ENCODE results near the gene AKAP12. TPM values are rescaled to one million over a fixed set of nuclear protein-coding genes. Genes with fewer than 3 reads are reported as not detected.

Gene AKAP12
- total and polyA plus RNA-seq, 2 donors (not counting 1 experiment from before 2014, with no cell fraction given): 0.04 to 0.22 TPM

DNA sequence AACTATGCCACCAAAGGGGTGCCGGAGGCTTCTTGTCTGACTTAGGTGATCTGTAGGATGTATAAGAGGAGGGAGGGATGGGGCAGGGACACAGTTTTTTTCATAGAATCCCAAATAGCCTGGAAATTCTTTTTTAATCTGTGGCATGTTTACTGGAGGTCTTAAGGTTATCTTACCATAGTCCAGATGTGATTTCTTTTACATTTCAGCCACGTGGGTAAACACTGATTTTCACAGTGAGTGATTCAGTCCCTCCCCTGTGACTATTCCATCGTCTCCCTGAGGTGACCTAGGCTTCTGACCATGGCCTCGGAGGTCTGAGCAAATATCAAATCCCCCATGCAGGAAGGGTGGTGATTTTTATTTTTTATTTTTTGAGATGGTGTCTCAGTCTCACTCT is 67.7 kb downstream of the AKAP12 start:
- TF ChIP-seq EZH2 (IDR thresholded peaks at IDR 0.05; ENCODE audit: borderline replicate concordance, insufficient read depth, low read depth, low read length, poor library complexity, severe bottlenecking): no peak
- TF ChIP-seq CTCF (IDR thresholded peaks at IDR 0.05): no peak
- CTCF ChIA-PET: no interaction called here
- 89% methylated on average over 3 of the region's 4 CpGs for WGBS (ENCODE audit: insufficient coverage)
- no peak overlapping the region for H3K27ac ChIP-seq (ENCODE audit: low read length in 2 of 2)
- no peaks in the 10 kb centered on the region for H3K36me3 ChIP-seq (replicated peaks in 1 of 2; ENCODE audit: control extremely low read depth in 1 of 2, control insufficient read depth in 1 of 2, extremely low read depth in 1 of 2, insufficient read depth in 2 of 2, low read length in 1 of 2)
- no peak overlapping the region for H3K9ac ChIP-seq (ENCODE audit: low read length)
- H3K27me3 ChIP-seq (replicated peaks in 1 of 4; ENCODE audit: control extremely low read depth in 1 of 4, control insufficient read depth in 3 of 4, insufficient read depth in 4 of 4, low read length in 3 of 4): no peaks in the 10 kb centered on the region
- intact Hi-C loops (cut with micrococcal nuclease): no loop called here
- no peaks in the 10 kb centered on the region for H4K20me1 ChIP-seq (ENCODE audit: control insufficient read depth, insufficient read depth, low read length, poor library complexity, severe bottlenecking)
- no peak overlapping the region for H2AFZ ChIP-seq (ENCODE audit: insufficient read depth, low read depth, low read length, poor library complexity, severe bottlenecking)
- H3K4me2 ChIP-seq (replicated peaks; ENCODE audit: low read depth, low read length, poor library complexity, severe bottlenecking): no peak overlapping the region
- no peaks in the 10 kb centered on the region for H3K79me2 ChIP-seq (ENCODE audit: control insufficient read depth, insufficient read depth, low read length)
- DNase-seq (no peak), ATAC-seq (ENCODE audit: low read depth) (no peak)
- Mint-ChIP-seq H3K27ac (no peak overlapping the region), H3K4me3 (no peak overlapping the region), H3K27me3 (peaks cover 5% of the 10 kb centered on the region), H3K4me1 (no peaks in the 10 kb centered on the region), H3K9me3 (ENCODE audit: insufficient read depth) (no peaks in the 10 kb centered on the region)
- no peak overlapping the region for H3K4me3 ChIP-seq (ENCODE audit: control extremely low read depth in 1 of 5, extremely low read depth in 1 of 5, insufficient read depth in 1 of 5, low read depth in 2 of 5, low read length in 4 of 5)
- no peaks in the 10 kb centered on the region for H3K4me1 ChIP-seq (ENCODE audit: control insufficient read depth in 2 of 2, insufficient read depth in 2 of 2, low read length in 2 of 2)
- POLR2A ChIA-PET: no interaction called here
- no peaks in the 10 kb centered on the region for H3K9me3 ChIP-seq (ENCODE audit: control extremely low read depth in 1 of 3, control insufficient read depth in 2 of 3, insufficient read depth in 1 of 3, low read length in 2 of 3)

DNA sequence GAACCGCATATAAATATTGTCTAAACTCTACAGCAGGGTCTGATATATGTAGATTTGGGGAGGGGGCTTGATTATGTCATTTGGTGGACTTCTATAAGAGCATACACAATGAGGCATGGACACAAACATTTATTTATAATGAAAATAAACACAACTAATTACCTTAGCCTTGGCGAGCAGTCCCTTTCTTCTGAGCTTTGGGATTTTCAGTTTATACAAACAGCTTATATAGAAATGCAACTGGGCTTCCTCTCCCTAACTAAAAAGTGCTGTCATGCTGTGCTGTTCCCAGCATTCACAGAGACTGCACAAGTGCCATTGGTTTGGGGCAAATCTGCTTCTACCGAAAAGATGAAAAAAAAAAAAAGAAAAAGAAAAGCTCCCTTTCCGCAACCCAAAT is 69.9 kb downstream of the AKAP12 start:
- Mint-ChIP-seq H3K27ac (no peak overlapping the region), H3K4me1 (no peaks in the 10 kb centered on the region), H3K9me3 (ENCODE audit: insufficient read depth) (no peaks in the 10 kb centered on the region), H3K4me3 (no peak overlapping the region), H3K27me3 (peaks cover 5% of the 10 kb centered on the region)
- Histone ChIP-seq H4K20me1 (ENCODE audit: control insufficient read depth, insufficient read depth, low read length, poor library complexity, severe bottlenecking) (no peaks in the 10 kb centered on the region), H3K79me2 (ENCODE audit: control insufficient read depth, insufficient read depth, low read length) (no peaks in the 10 kb centered on the region), H3K9me3 (ENCODE audit: control extremely low read depth in 1 of 3, control insufficient read depth in 2 of 3, insufficient read depth in 1 of 3, low read length in 2 of 3) (peaks cover 0 to 2% (median 0%) of the 10 kb centered on the region in 3 donors), H3K36me3 (replicated peaks in 1 of 2; ENCODE audit: control extremely low read depth in 1 of 2, control insufficient read depth in 1 of 2, extremely low read depth in 1 of 2, insufficient read depth in 2 of 2, low read length in 1 of 2) (no peaks in the 10 kb centered on the region), H2AFZ (ENCODE audit: insufficient read depth, low read depth, low read length, poor library complexity, severe bottlenecking) (no peak overlapping the region), H3K4me3 (ENCODE audit: control extremely low read depth in 1 of 5, extremely low read depth in 1 of 5, insufficient read depth in 1 of 5, low read depth in 2 of 5, low read length in 4 of 5) (no peak overlapping the region), H3K27ac (ENCODE audit: low read length in 2 of 2) (no peak overlapping the region), H3K4me2 (replicated peaks; ENCODE audit: low read depth, low read length, poor library complexity, severe bottlenecking) (no peak overlapping the region), H3K4me1 (ENCODE audit: control insufficient read depth in 2 of 2, insufficient read depth in 2 of 2, low read length in 2 of 2) (no peaks in the 10 kb centered on the region), H3K9ac (ENCODE audit: low read length) (no peak overlapping the region), H3K27me3 (replicated peaks in 1 of 4; ENCODE audit: control extremely low read depth in 1 of 4, control insufficient read depth in 3 of 4, insufficient read depth in 4 of 4, low read length in 3 of 4) (no peaks in the 10 kb centered on the region)
- no peak for ATAC-seq (ENCODE audit: low read depth)
- no peak for TF ChIP-seq CTCF (IDR thresholded peaks at IDR 0.05)
- no peak for TF ChIP-seq EZH2 (IDR thresholded peaks at IDR 0.05; ENCODE audit: borderline replicate concordance, insufficient read depth, low read depth, low read length, poor library complexity, severe bottlenecking)
- DNase-seq: no peak
- ChIA-PET POLR2A (no interaction called here), CTCF (interaction anchor here (0.8 kb wide), 1 partner anchor 15 kb away, joined by 5 read pairs; no protein-coding TSS in a partner anchor)
- intact Hi-C loops (cut with micrococcal nuclease): no loop called here
- WGBS (ENCODE audit: insufficient coverage): 100% methylated on average over 1 of the region's 4 CpGs

Data from B cell (primary cell).